Tibial artery (tissue), 4 donors: ENCODE data around the gene NRXN3.

Experiments used
- DNase-seq, 2 donors: peaks; one replicate each; pipeline ENCODE4 v3.0.0-alpha.2; 2019
- H3K27ac ChIP-seq, 2 donors: fragments of 200-600 bp; sonication (generic) in 1 of 2; 1 replicate in 1 of 2; 2 replicates in 1 of 2; pipeline ENCODE4 v1.5.1; 2018 to 2019; ENCODE audit warnings: mild to moderate bottlenecking in 1 of 2
- H3K27me3 ChIP-seq, 2 donors: fragments of 200-600 bp; sonication (generic) in 1 of 2; one replicate each; pipeline versions ENCODE4 v1.5.1 to v1.6.0; 2016 to 2019
- H3K36me3 ChIP-seq, 3 donors: fragments of 200-600 bp; sonication (generic) in 2 of 3; one replicate each; pipeline ENCODE4 v1.5.1; 2016 to 2019; ENCODE audit warnings: mild to moderate bottlenecking in 2 of 3
- H3K4me1 ChIP-seq, 4 donors: fragments of 200-600 bp; sonication (generic) in 2 of 4; 1 replicate in 3 of 4; 2 replicates in 1 of 4; pipeline ENCODE4 v1.5.1; 2016 to 2019
- H3K4me3 ChIP-seq, 2 donors: fragments of 200-600 bp; sonication (generic) in 1 of 2; 1 replicate in 1 of 2; 2 replicates in 1 of 2; pipeline ENCODE4 v1.5.1; 2018 to 2019; ENCODE audit warnings: mild to moderate bottlenecking in 2 of 2
- H3K9me3 ChIP-seq, 3 donors: fragments of 200-600 bp; sonication (generic) in 1 of 3; one replicate each; pipeline ENCODE4 v1.5.1; 2016 to 2019
- CTCF ChIP-seq, 2 experiments: fragments of 200-600 bp in 1 of 2; fragments of 450-650 bp in 1 of 2; IDR thresholded peaks; one replicate each; pipeline ENCODE4 v1.5.1; 2017 to 2019; ENCODE audit warnings: antibody characterized with exemption in 2 of 2, mild to moderate bottlenecking in 1 of 2, moderate library complexity in 1 of 2
- intact Hi-C: fragments of 100-400 bp; cut with DNase I; formaldehyde crosslinking; loops from one replicate; pipeline ENCODE4 v1.15.0; 2023; ENCODE audit warnings: low total_unique reads

NRXN3 gene

DNA sequence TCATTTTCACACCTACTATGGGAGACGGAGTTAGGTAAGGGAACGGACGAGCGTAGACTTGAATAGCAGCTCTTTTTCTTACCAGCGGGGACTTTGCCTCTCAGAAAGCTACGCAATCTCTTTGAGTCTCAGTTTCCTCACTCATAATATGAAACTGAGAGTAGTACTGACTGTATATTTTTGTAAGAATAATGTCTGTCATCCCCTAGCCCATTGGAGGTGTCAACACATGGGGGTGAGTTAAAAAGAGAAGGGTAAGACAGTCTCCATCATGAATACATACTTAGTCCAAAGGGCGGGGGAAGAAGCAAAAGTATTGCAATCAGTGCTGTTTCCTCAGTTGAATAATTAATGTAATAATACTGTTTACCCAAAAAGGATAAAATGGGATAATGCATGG lies 592.2 kb downstream of the NRXN3 start:
- intact Hi-C loops = no loop called here
- H3K27ac ChIP-seq = no peak overlapping the region
- peaks cover 0 to 3% of the 10 kb centered on the region in 2 donors for H3K27me3 ChIP-seq
- H3K4me1 ChIP-seq = no peaks in the 10 kb centered on the region
- H3K4me3 ChIP-seq = no peak overlapping the region
- no peak for TF ChIP-seq CTCF (IDR thresholded peaks at IDR 0.05)
- H3K36me3 ChIP-seq = no peaks in the 10 kb centered on the region
- H3K9me3 ChIP-seq = no peaks in the 10 kb centered on the region
- no peak for DNase-seq

DNA sequence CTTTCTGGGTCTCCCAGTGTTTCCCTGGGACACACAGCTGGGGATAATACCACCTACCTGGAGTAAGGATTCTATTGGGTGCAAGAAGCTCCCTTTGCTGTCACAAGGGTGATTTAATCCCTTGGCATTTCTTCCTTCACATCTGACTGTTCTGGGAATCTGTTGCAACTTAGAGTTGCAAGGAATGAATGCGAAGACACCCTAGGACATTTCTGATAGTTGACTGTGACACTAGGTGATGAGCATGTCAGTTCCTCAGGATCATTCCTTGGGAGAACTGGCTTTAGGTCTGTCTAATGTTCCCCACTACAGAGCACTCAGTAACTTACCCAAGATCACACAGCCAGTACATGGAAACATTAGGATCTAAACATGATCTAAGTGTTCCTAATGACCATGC lies 593.6 kb downstream of the NRXN3 start:
- no peak for DNase-seq
- Histone ChIP-seq H3K4me3 (no peak overlapping the region), H3K36me3 (no peaks in the 10 kb centered on the region), H3K27me3 (peaks cover 0 to 3% of the 10 kb centered on the region in 2 donors), H3K27ac (no peak overlapping the region), H3K9me3 (no peaks in the 10 kb centered on the region), H3K4me1 (no peaks in the 10 kb centered on the region)
- TF ChIP-seq CTCF (IDR thresholded peaks at IDR 0.05) = no peak
- intact Hi-C loops = no loop called here

- no peaks in the 10 kb centered on the region for H3K9me3 ChIP-seq
- H3K27me3 ChIP-seq = peaks cover 0 to 3% of the 10 kb centered on the region in 2 donors
- H3K27ac ChIP-seq = no peak overlapping the region
- H3K4me1 ChIP-seq = no peaks in the 10 kb centered on the region
- TF ChIP-seq CTCF (IDR thresholded peaks at IDR 0.05) = no peak
- intact Hi-C loops = no loop called here
- no peak for DNase-seq
- no peak overlapping the region for H3K4me3 ChIP-seq
- H3K36me3 ChIP-seq = no peaks in the 10 kb centered on the region
Observed at GRCh38 chr14:78764240-78764639, 594.1 kb downstream of the NRXN3 start.

- H3K4me3 ChIP-seq = no peak overlapping the region
- intact Hi-C loops = no loop called here
- peaks cover 0 to 3% of the 10 kb centered on the region in 2 donors for H3K27me3 ChIP-seq
- no peaks in the 10 kb centered on the region for H3K4me1 ChIP-seq
- no peaks in the 10 kb centered on the region for H3K36me3 ChIP-seq
- no peak for DNase-seq
- no peak for TF ChIP-seq CTCF (IDR thresholded peaks at IDR 0.05)
- no peaks in the 10 kb centered on the region for H3K9me3 ChIP-seq
- H3K27ac ChIP-seq = no peak overlapping the region
Observed at GRCh38 chr14:78764645-78765044, 594.5 kb downstream of the NRXN3 start.

GRCh38 chr14:78767436-78767835 lies 597.3 kb downstream of the NRXN3 start:
- no peaks in the 10 kb centered on the region for H3K36me3 ChIP-seq
- H3K4me3 ChIP-seq = no peak overlapping the region
- H3K27ac ChIP-seq = no peak overlapping the region
- DNase-seq = no peak
- no peak for TF ChIP-seq CTCF (IDR thresholded peaks at IDR 0.05)
- no peaks in the 10 kb centered on the region for H3K9me3 ChIP-seq
- intact Hi-C loops = no loop called here
- no peaks in the 10 kb centered on the region for H3K4me1 ChIP-seq
- peaks cover 0 to 3% of the 10 kb centered on the region in 2 donors for H3K27me3 ChIP-seq

- TF ChIP-seq CTCF (IDR thresholded peaks at IDR 0.05) = no peak
- no peak for DNase-seq
- Histone ChIP-seq H3K9me3 (no peaks in the 10 kb centered on the region), H3K36me3 (no peaks in the 10 kb centered on the region), H3K4me3 (no peak overlapping the region), H3K27ac (no peak overlapping the region), H3K27me3 (no peaks in the 10 kb centered on the region), H3K4me1 (peaks cover 0 to 5% (median 0%) of the 10 kb centered on the region in 4 donors)
- intact Hi-C loops = no loop called here
Observed at GRCh38 chr14:78782551-78782950, 612.4 kb downstream of the NRXN3 start.
